ENCODE data around the gene STK11IP.
"Not testable (repeated sequence)": the region's sequence is repeated elsewhere in the genome, so short reads cannot be mapped to it uniquely, and the experiment has no call there.

Gene STK11IP

DNA sequence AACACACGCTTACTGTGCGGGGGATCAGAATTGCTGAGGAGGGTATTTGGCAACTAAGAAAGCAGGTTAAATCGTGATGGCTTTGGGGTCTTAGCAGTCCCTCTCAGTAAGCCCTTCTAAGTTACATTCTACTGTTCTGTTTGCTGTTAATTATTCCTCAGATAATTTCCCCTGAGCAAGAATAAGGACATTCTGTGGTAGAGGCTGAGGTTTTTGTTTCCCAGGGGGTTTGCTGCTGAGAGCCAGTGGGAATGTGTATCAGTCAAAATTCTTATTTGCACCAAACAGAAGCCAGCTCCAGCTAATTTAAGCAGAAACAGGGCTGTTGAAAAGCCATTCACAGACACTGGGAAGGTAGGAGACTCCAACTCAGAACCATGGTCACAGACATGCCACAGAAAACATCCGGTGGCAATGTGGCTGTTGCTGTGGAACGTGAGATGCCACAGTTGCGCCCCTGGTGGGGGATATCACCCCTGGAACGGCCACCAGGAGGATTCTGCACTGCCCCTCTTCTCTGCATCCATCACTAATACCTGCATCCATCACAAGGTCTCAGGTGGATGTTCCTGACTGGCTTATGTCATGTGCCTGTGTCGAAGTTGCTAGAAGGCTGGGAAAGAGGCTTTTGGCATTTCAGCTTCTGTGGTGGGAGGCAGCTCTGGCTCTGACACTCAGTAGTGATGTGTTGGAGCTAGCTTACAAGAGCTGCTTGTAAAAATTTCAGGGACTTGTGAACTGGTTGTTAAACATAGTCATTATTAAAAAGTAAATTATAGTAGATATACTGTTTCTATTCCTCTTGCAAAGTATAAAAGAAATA, 53.0 kb downstream of the STK11IP start:
- DNase-seq (ENCODE audit: low read depth), result no peak

DNA sequence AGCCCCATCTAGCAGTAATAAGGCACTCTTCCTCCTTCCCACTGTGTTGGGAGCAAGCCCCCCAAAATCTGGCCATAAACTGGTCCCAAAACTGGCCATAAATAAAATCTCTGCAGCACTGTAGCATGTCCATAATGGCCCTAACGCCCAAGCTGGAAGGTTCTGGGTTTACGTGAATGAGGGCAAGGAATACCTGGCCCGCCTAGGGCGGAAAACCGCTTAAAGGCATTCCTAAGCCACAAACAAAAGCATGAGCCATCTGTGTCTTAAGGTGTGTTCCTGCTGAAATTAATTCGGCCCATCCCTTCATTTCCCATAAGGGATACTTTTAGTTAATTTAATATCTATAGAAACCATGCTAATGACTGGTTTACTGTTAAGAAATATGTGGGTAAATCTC, 54.0 kb downstream of the STK11IP start:
- not testable (repeated sequence) for DNase-seq (ENCODE audit: low read depth)

DNA sequence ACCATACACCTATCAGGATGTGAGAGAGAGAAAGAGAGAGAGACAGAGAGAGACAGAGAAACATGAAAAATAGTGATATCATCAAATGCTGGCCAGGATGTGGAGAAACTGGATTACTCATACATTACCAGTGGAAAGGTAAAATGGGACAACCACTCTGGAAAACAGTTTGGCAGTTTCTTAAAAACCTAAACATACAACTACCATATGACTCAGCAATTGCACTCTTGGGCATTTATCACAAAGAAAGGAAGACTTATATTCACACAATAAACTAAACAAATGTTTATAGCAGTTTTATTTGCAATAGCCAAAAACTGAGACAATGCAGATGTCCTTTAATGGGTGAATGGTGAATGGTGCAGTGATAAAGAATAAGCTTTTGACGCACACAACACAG, 58.9 kb downstream of the STK11IP start:
- DNase-seq (ENCODE audit: low read depth), result no peak

DNA sequence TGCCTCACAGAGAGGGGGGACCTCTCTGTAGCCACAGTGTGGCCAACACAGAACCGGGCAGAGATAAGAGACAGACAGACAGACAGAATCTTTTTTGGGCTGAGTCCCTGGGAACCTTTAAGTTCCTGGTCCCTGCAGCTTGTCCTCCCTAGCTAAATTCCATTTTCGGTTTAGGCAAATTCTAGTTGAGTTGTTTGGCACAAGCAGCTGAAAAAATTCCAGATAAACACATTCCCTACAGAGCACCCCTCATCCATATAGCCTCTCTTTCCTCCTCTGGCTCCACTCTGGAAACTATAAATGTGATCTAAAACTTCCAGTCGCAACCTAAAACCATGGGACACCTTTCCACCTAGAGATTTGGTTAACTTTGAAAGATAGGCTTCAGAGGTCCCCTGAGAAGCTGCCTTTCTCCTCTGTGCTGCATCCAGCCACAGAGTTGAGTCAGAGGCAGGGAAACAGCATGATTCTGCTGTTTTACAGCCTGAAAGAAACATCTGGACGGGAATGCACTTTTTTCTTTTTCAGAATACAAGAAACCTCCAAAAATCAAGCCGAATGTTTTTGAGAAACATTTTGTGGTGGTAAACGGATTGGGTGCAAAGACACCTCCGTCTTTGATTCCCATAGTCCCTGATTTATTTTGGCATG, 60.7 kb downstream of the STK11IP start:
- DNase-seq (ENCODE audit: low read depth), result no peak

DNA sequence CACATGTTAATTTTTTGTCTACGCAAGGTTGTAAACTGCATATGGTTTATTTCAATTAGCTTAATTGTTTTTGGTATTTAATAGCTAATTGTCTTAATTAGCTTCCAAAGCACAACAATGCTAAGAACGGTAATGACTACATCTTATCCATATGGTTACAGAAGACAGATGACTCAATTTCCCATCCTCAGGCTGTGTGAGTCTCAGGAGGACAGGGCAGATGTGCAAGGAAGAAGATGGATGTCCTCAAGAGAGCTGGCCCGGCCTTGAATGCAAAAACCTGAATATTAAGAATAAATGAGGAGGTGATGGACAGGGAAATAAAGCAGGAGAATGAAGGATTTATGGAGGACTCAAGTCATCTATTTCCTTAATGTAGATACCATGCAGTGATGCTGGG, 61.2 kb downstream of the STK11IP start:
- no peak for DNase-seq (ENCODE audit: low read depth)

DNA sequence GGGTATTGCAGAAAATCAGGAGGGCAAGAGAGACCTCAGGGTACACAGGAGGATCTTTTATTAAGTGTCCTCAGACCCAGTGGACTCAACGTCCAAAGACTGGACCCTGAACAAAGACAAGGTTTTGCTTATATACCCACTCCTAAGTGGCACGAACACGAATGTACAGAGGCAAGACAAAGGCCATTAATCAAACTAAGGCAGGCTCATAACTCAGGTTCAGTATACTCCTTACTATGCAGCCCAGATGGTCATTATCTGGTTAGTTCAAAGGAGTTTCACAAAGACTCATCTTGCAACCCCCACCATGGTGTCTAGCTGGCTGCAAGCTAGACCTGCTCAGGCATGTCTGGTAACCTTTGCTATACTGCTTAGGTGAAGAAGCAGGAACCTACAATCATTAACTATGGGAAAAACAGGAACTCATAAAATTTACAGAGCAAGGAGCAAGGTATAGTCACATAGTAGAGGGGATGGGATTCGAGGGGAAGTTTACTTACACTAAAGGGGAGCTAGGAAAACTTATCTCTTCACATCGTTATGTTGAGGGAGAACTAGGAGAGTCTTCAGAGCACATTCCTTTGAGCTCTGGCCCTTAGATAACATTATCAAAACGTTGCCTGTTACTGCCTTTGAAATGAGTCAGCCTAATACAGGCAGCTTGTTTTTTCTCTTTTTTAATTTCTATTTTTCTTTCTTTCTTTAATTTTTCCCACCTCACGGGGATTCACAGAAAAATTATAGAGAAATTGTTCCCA, 63.7 kb downstream of the STK11IP start:
- no peak for DNase-seq (ENCODE audit: low read depth)

DNA sequence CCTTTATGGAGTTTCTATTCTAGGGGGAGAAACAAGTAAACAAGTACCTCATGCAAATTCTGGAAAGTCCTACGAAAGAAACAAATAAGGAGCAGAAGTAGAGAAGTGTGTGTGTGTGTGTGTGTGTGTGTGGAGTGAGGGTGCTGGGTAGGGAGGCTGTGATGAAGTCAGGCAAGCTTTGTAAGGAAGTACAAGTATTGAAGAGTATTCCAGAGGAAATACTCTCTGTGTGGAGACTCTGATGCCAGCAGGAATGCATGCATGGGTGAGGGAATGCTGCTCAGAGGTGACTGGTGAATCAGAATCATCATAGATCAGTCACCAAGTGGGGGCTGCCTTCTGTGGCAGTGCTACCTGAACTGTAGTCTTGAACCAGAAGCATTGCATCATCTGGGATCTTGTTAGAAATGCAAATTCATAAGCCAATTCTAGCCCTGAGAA, 64.3 kb downstream of the STK11IP start:
- no peak for DNase-seq (ENCODE audit: low read depth)

DNA sequence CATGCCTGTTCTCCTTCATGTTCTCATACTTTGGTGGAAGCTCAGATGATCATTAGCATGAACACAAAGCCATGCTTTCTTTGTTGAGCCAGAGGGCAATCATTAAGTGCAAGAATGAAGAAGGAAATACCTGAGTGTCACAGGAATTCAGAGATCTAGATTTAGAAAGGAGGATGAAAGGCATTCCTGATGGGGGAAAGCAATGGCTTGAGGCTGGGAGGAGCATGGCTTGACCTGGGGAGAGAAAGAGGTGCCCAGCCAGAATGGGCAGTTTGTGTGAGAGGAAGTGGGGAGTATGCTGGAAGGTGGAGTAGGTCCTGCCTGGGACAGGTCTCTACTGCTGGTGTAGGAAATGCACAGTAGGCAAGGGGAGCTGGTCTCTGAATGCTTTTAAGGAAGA, 64.9 kb downstream of the STK11IP start:
- no peak for DNase-seq (ENCODE audit: low read depth)

DNA sequence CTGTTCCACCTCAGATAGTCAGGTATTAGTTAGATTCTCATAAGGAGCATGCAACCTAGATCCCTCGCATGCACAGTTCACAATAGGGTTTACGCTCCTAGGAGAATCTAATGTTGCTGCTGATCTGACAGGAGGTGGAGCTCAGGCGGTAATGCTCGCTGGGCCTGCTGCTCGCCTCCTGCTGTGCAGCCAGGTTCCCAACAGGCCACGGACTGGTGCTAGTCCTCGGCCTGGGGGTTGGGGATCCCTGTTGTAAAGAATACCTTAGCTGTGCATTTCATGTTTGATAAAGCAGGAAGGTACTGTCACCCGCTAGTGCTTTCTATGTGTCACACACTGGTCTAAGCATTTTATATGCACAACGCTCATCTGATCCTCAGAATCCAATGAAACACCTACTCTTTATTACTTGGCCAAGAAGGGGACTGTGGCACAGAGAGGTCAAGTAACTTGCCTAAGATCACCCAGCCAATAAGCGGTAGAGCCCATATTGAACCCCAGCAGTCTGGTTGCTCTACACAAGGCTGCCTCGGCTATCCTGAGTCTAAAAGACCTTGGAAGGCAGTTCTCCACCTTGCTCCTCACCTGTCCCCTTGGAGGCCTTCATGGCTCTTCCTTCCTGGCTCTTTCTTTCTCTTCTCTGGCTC, 65.6 kb downstream of the STK11IP start:
- DNase-seq (ENCODE audit: low read depth), result no peak

DNA sequence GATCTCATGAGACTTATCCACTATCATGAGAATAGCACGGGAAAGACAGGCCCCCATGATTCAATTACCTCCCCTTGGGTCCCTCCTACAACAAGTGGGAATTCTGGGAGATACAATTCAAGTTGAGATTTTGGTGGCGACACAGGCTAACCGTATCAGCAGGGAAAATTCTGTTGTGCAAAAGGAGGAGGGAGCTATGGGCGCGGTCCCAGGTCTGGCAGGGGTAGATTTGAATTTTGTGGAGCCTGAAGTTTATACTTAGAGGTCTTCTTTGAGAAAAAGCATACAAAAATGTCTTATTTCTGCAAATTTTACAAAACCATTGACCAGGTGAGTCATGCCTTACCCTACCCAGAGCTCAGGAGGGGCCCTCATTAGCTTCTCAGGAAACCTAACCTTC, 66.4 kb downstream of the STK11IP start:
- no peak for DNase-seq (ENCODE audit: low read depth)

DNA sequence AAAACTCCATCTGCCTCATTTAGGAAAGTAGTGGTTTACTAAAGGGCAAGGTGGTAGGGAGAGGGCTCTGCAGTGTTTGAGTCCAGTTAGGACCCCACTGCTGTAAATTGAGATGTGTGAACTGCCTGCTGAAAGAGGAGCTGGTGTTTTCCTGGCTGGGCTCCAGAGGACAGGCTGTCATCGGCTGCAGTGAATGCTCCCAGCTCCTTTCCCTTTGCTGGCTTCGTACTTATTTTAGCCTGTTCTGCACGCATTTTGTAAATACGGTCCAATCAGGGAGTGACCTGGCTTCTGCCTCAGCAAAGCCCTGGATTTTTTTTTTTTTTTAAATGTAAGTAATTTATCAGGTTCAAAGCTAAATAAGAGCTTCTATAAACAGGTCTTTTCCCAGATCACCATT, 67.3 kb downstream of the STK11IP start:
- no peak for DNase-seq (ENCODE audit: low read depth)

DNA sequence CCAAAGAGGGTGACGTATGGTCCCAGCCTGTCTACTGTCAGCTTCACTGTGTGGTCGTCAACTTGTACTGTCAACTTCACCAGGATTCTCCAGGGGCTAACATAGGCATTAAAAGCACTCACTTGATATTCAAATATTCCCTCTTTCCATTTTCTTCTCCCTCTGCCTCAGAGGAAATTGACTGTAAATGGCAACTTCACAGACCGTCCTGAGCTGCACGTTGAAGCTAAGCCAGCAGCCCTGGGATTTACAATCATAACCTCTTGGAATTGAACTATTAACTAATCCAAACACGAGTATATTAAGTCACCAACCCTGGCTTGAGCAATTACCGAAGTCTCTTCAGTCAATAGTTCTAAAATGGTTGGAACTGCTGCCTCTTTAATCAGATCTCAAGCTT, 68.3 kb downstream of the STK11IP start:
- DNase-seq (ENCODE audit: low read depth), result no peak

Data from GM04503 (cell line).